K562 treated with DMSO at 1 percent for 4 hours (cell line): ENCODE measurements around the gene RNF44. TPM values are rescaled to one million over a fixed set of nuclear protein-coding genes. Genes with fewer than 3 reads are reported as not detected.

ENCODE experiments used
- total RNA-seq: library from RNA; unstranded; fragments of 300-600 nt; gene quantifications from 2 replicates; pipeline ENCODE4 v1.2.3, GENCODE V29; 2022; ENCODE audit not compliant: insufficient read depth

The RNF44 gene
- total RNA-seq = 36.0 and 37.5 TPM in 2 replicates

GRCh38 chr5:176536902-176537553 is at the start of gene RNF44:
Gene RNF44 (minus strand): TSS chr5:176537402. CDS start chr5:176532472, 4,930 bp downstream.

DNA sequence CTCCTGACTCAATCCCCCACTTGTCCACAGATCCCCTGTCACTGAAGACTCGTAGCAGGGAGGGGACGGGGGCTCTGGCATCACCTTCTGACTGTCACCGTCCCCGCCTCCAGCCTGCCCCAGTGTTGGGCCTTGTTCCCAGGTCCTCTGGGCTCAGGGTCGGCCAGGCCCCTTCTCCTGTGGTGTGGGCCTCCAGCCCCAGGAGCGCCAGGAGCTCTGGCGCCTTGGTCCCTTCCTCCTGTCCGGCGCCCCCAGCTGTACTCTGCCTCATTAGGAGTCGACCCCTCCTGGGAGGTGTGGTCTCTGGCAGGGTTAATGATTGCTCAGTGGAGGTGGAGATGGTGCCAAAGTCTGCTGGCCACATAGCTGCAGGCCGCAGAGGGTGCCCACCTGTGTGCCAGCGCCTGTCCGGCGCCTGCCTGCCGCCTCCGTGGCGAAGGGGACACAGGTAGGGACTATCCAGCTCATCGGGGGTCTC is 11.8 kb upstream of the RNF44 start, which contains the start of gene CDHR2:
Gene CDHR2 (plus strand): TSS at position 376 of the 478 bp plus-strand sequence. CDS start 16,011 bp downstream, outside the sequence.

Other genes starting within 250 kb of the RNF44 start
- gene KIAA1191, start 175.6 kb downstream of the RNF44 start, total RNA-seq = 54.2 and 64.2 TPM in 2 replicates
- not detected in 2 replicates for gene ARL10, start 171.9 kb downstream of the RNF44 start, total RNA-seq
- gene NOP16, start 148.8 kb downstream of the RNF44 start, total RNA-seq = 16.0 and 17.2 TPM in 2 replicates
- 347 and 409 TPM in 2 replicates for gene HIGD2A, start 148.7 kb downstream of the RNF44 start, total RNA-seq
- 69.9 and 102 TPM in 2 replicates for gene CLTB, start 120.9 kb downstream of the RNF44 start, total RNA-seq
- 22.4 and 26.1 TPM in 2 replicates for gene FAF2, start 89.0 kb downstream of the RNF44 start, total RNA-seq
- gene CDHR2, start 11.9 kb upstream of the RNF44 start, total RNA-seq = not detected in 2 replicates
- gene GPRIN1, start 72.8 kb upstream of the RNF44 start, total RNA-seq = 4.2 and 4.4 TPM in 2 replicates
- gene SNCB, start 93.1 kb upstream of the RNF44 start, total RNA-seq = not detected in 2 replicates
- not detected in 2 replicates for gene EIF4E1B, start 93.3 kb upstream of the RNF44 start, total RNA-seq
- 28.1 and 30.4 TPM in 2 replicates for gene TSPAN17, start 110.1 kb upstream of the RNF44 start, total RNA-seq